ENCODE measurements around the gene DMPK. TPM values are rescaled to one million over a fixed set of nuclear protein-coding genes. Genes with fewer than 3 reads are reported as not detected.
A peak's percentile ranks its signal among the peaks of the same experiment; 100 is the strongest.

The DMPK gene
- total RNA-seq, 1 experiment from 2014 or later: 10.6 TPM

DNA sequence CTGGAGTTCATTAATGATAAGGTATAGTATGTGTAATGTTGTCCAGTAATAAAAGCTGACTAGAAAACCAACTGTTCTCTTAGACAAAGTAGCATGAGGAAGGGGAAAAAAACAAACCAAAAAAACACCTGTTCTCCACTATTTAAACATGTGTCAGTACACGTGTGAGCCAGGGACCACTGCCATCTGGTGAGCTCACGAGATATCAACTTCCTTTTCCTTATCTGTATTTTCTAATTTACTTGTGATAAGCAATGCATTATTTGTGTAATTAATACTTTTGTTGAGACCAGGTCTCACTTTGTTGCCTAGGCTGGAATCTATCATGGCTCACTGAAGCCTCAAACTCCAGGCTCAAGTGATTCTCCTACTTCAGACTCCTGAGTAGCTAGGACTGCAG lies 8.9 kb downstream of the DMPK start:
- Histone ChIP-seq H3K27ac (no peak overlapping the region), H3K27me3 (replicated peaks) (no peaks in the 10 kb centered on the region), H3K9me3 (replicated peaks) (0 out of 2 replicates have a peak, but pooled peaks cover under 1% of the 10 kb centered on the region), H3K36me3 (peaks cover 59% of the 10 kb centered on the region), H3K4me1 (replicated peaks) (peaks cover 15% of the 10 kb centered on the region), H3K4me3 (no peak overlapping the region)
- DNase-seq (ENCODE audit: low read depth in 1 of 2, low spot score in 2 of 2): no peak

DNA sequence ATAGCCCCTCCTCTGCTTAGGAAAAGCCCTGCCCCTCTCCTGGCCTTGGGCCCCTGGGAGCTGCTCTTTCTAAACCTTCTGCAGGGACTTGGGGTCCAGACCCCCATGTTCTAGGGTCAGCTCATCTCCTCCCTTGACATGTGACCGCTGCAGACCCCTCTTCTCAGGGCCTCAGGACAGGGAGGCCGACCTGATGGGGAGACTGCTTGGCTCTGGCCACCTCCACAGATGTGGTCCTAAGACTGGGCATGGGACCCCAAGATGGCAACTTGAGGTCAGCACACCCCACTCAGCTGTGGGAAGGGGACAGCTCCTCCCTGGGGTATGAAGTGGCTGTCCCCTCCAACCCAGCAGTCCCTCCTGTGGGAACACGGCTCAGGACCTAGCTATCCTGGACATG lies 9.4 kb downstream of the DMPK start:
- Histone ChIP-seq H3K4me3 (no peak overlapping the region), H3K4me1 (replicated peaks) (peaks cover 18% of the 10 kb centered on the region), H3K9me3 (replicated peaks) (0 out of 2 replicates have a peak, but pooled peaks cover 2% of the 10 kb centered on the region), H3K36me3 (peaks cover 55% of the 10 kb centered on the region), H3K27me3 (replicated peaks) (no peaks in the 10 kb centered on the region), H3K27ac (no peak overlapping the region)
- DNase-seq (ENCODE audit: low read depth in 1 of 2, low spot score in 2 of 2): no peak

DNA sequence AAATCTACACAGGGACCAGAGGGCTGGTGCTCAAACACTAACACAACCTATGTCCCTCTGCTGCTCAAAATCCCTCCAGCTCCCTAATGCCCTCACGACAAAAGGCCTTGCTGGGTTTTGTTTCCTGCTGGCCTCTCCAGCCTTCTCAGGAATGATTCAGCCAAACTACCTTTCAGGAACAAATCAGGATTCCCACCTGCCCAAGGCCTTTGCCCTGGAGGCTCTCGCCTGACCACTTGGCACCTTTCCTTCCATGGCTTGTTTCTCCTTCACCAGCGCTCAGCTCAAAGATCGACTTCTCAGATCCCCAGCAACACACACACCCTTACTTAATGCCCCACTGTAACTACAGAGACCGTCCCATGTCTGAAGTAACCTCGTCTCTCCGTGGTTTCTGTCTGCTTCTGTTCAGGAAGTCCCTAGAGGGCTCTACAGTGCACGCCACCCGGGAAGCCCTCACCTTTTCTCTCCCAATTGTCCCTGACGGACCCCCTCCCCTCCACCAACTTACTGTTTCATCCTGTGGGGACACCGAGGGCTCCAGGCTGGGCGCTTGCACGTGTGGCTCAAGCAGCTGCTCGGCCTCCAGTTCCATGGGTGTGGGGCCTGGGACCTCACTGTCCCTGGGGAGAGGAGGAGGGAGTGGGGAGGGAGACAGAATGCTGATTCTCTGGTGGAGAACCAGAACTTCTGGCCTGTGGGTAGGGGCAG lies 10.0 kb downstream of the DMPK start:
- DNase-seq (ENCODE audit: low read depth in 1 of 2, low spot score in 2 of 2): peak in 1 of 2 experiments; percentile 44
- no peak overlapping the region for H3K27ac ChIP-seq

DNA sequence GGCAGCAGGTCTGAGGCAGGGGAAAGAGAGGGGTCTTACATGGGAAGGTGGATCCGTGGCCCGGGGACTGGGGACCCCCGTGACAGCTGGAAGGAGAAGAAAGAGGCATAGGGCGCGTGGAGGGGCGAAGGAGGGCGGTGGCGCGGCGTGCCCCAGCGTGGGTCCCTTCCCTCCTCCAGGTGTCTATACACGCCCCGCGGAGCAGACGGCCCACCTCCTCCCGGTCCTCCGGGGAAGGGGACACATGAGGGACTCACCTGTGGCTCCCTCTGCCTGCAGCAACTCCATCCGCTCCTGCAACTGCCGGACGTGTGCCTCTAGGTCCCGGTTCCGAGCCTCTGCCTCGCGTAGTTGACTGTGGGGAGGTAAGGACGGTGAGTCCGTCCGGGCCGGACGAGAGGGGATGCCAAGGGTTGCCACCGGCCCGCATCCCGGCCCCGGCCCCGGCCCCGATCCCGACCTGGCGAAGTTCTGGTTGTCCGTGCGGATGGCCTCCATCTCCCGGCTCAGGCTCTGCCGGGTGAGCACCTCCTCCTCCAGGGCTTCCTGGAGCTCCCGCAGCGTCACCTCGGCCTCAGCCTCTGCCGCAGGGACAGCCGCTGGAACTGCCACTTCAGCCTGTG lies 10.9 kb downstream of the DMPK start:
- peaks cover 46% of the 10 kb centered on the region for H3K36me3 ChIP-seq
- H3K4me3 ChIP-seq: no peak overlapping the region
- no peaks in the 10 kb centered on the region for H3K27me3 ChIP-seq (replicated peaks)
- peak in 1 of 2 experiments; percentile 45 for DNase-seq (ENCODE audit: low read depth in 1 of 2, low spot score in 2 of 2)
- 0 out of 2 replicates have a peak, but pooled peaks cover 2% of the 10 kb centered on the region for H3K9me3 ChIP-seq (replicated peaks)
- peaks cover 32% of the 10 kb centered on the region for H3K4me1 ChIP-seq (replicated peaks)
- H3K27ac ChIP-seq: no peak overlapping the region

More for the DNA sequence above, 10.0 kb downstream of the DMPK start:
- 0 out of 2 replicates have a peak, but pooled peaks cover 2% of the 10 kb centered on the region for H3K9me3 ChIP-seq (replicated peaks)
- peaks cover 24% of the 10 kb centered on the region for H3K4me1 ChIP-seq (replicated peaks)
- H3K27me3 ChIP-seq (replicated peaks): no peaks in the 10 kb centered on the region
- peaks cover 48% of the 10 kb centered on the region for H3K36me3 ChIP-seq
- no peak overlapping the region for H3K4me3 ChIP-seq

GRCh38 chr19:45770192-45771101 lies 11.8 kb downstream of the DMPK start:
- peak overlapping the region; percentile 62 for H3K27ac ChIP-seq

GRCh38 chr19:45769821-45770191 lies 12.5 kb downstream of the DMPK start:
- Histone ChIP-seq H3K36me3 (peaks cover 44% of the 10 kb centered on the region), H3K4me3 (peak overlapping the region; percentile 67), H3K27ac (no peak overlapping the region), H3K9me3 (replicated peaks) (0 out of 2 replicates have a peak, but pooled peaks cover 2% of the 10 kb centered on the region), H3K4me1 (replicated peaks) (peaks cover 33% of the 10 kb centered on the region), H3K27me3 (replicated peaks) (no peaks in the 10 kb centered on the region)
- DNase-seq (ENCODE audit: low read depth in 1 of 2, low spot score in 2 of 2): peak in 1 of 2 experiments; percentile 54

More at GRCh38 chr19:45770192-45771101, 11.8 kb downstream of the DMPK start:
- H3K36me3 ChIP-seq: peaks cover 47% of the 10 kb centered on the region
- peak overlapping the region; percentile 67 for H3K4me3 ChIP-seq
- H3K9me3 ChIP-seq (replicated peaks): 0 out of 2 replicates have a peak, but pooled peaks cover 2% of the 10 kb centered on the region
- H3K27me3 ChIP-seq (replicated peaks): no peaks in the 10 kb centered on the region
- peak; percentile 96 to 98 for DNase-seq (ENCODE audit: low read depth in 1 of 2, low spot score in 2 of 2)
- H3K4me1 ChIP-seq (replicated peaks): peaks cover 32% of the 10 kb centered on the region

- H3K9me3 ChIP-seq (replicated peaks): 0 out of 2 replicates have a peak, but pooled peaks cover 2% of the 10 kb centered on the region
- no peaks in the 10 kb centered on the region for H3K27me3 ChIP-seq (replicated peaks)
- peaks cover 39% of the 10 kb centered on the region for H3K4me1 ChIP-seq (replicated peaks)
- peak within 1 kb of the TSS; percentile 67 for H3K4me3 ChIP-seq
- peak; percentile 99 to 100 for DNase-seq (ENCODE audit: low read depth in 1 of 2, low spot score in 2 of 2)
- H3K36me3 ChIP-seq: peaks cover 38% of the 10 kb centered on the region
- H3K27ac ChIP-seq: peak within 1 kb of the TSS; percentile 46
Measured at GRCh38 chr19:45768984-45769782, 13.1 kb downstream of the DMPK start, which contains the start of gene SIX5. Gene SIX5, minus strand, starts transcription at chr19:45769252. Its CDS starts 408 bp downstream, at chr19:45768844.

- H3K27ac ChIP-seq: peak overlapping the region; percentile 46; the same call in 1 of the 2 replicates
- no peak for DNase-seq (ENCODE audit: low read depth in 1 of 2, low spot score in 2 of 2)
Measured at GRCh38 chr19:45768655-45768983, 13.7 kb downstream of the DMPK start.

DNA sequence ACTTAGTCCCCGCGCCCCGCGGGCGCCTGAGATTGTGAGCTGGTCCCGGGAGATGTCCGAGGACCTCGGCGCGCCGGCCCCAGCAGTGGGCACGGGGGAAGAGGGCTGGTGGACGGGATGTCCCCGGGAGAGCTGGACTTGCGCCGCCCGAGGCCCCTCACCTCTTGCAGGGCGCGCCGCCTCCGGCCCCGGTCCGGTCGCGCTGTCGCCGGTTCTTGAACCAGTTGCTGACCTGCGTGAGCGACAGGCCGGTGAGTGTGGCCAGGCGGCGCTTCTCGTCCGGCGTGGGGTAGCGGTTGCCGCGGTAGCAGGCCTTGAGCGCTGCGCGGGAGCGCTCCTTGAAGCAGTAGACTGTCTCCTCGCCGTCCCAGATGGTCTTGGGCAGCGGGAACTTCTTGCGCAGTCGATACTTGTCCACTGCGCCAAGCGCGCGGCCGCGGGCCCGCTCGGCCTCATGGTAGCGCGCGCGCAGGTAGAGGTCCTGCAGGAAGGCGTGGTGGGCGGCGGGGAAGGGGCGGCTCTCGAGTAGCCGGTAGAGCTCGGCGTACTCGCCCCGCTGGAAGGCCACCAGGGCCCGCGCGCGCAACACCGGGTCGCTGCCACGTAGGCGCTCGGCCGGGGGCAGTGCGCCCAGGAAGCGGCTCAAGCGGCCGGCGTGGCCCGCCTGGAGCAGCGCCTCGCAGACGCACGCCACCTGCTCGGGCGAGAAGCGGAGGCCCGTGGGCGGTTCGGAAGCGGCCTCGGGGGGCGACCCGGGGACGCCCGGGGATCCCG lies 14.2 kb downstream of the DMPK start:
- Histone ChIP-seq H3K4me1 (replicated peaks) (peaks cover 42% of the 10 kb centered on the region), H3K27me3 (replicated peaks) (no peaks in the 10 kb centered on the region), H3K36me3 (peaks cover 32% of the 10 kb centered on the region), H3K9me3 (replicated peaks) (0 out of 2 replicates have a peak, but pooled peaks cover 2% of the 10 kb centered on the region), H3K4me3 (peak overlapping the region; percentile 67), H3K27ac (peak overlapping the region; percentile 46; the same call in 1 of the 2 replicates)
- DNase-seq (ENCODE audit: low read depth in 1 of 2, low spot score in 2 of 2): peak in 1 of 2 experiments; percentile 75

More at GRCh38 chr19:45768655-45768983, 13.7 kb downstream of the DMPK start:
- Histone ChIP-seq H3K27me3 (replicated peaks) (no peaks in the 10 kb centered on the region), H3K4me1 (replicated peaks) (peaks cover 42% of the 10 kb centered on the region), H3K36me3 (peaks cover 37% of the 10 kb centered on the region), H3K9me3 (replicated peaks) (0 out of 2 replicates have a peak, but pooled peaks cover 2% of the 10 kb centered on the region), H3K4me3 (peak overlapping the region; percentile 67)

DNA sequence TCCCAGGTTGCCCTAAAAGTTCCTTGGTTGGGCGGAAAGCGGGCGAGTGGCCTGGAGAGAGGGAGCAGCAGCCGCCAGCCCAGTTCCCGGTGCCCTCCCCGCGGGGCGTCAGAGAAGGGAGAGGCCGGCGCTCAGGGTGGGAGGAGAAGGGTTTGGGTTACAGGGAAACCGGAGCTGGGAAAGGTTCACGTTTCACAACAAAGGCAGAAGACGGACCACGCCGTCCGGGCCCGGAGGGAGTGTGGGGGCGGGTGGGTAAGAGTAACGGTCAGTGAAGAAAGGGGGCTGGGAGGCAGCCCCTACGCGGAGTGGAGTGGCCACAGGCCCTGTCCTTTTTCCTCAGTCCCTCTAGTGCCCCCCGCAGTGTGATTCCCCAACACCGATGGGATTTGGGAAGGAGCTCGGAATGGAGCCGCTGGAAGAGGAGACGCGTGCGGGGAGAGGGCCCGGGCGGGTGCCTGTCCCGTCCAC lies 14.8 kb downstream of the DMPK start:
- peak overlapping the region; percentile 46; the same call in 1 of the 2 replicates for H3K27ac ChIP-seq
- peak; percentile 57 to 77 for DNase-seq (ENCODE audit: low read depth in 1 of 2, low spot score in 2 of 2)
- H3K9me3 ChIP-seq (replicated peaks): 0 out of 2 replicates have a peak, but pooled peaks cover 2% of the 10 kb centered on the region
- no peaks in the 10 kb centered on the region for H3K27me3 ChIP-seq (replicated peaks)
- peaks cover 42% of the 10 kb centered on the region for H3K4me1 ChIP-seq (replicated peaks)
- H3K36me3 ChIP-seq: peaks cover 26% of the 10 kb centered on the region
- peak overlapping the region; percentile 67 for H3K4me3 ChIP-seq

GRCh38 chr19:45766869-45767346 lies 15.4 kb downstream of the DMPK start:
- peak overlapping the region; percentile 67 for H3K4me3 ChIP-seq
- H3K36me3 ChIP-seq: peaks cover 20% of the 10 kb centered on the region
- 0 out of 2 replicates have a peak, but pooled peaks cover 2% of the 10 kb centered on the region for H3K9me3 ChIP-seq (replicated peaks)
- DNase-seq (ENCODE audit: low read depth in 1 of 2, low spot score in 2 of 2): no peak
- no peaks in the 10 kb centered on the region for H3K27me3 ChIP-seq (replicated peaks)
- peak overlapping the region; percentile 46; the same call in 1 of the 2 replicates for H3K27ac ChIP-seq
- H3K4me1 ChIP-seq (replicated peaks): peaks cover 42% of the 10 kb centered on the region

Data from SJSA1 (cell line).